Activated CD8-positive, alpha-beta memory T cell treated with anti-CD3 and anti-CD28 coated beads for 4 hours (primary cell): ENCODE measurements around the gene RGPD3.

Experiments used
- DNase-seq, 2 donors: peaks; one replicate each; pipeline ENCODE4 v3.0.0-alpha.2; 2020; ENCODE audit warnings: low read depth in 2 of 2

RGPD3 gene

DNA sequence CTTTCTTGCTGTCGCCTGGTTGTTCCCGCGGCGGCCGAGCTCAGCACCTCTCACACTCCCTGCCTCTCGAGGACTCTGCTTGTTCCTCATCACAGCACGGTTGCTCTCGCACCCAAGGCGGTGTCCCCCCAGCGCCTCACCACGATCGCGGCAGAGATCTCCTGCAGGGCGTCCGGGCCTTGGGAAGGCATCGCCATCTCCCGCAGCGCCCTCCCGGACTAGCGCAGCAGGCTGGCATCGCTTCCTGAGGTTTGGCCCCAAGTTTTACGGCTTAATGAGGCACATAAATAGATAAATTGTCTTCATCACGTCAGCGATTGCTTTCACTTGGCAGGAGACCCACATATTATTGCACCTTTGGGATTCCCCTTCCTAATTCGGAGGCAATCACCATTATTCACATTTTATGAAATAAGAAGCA lies 125.4 kb downstream of the RGPD3 start:
- no peak for DNase-seq

DNA sequence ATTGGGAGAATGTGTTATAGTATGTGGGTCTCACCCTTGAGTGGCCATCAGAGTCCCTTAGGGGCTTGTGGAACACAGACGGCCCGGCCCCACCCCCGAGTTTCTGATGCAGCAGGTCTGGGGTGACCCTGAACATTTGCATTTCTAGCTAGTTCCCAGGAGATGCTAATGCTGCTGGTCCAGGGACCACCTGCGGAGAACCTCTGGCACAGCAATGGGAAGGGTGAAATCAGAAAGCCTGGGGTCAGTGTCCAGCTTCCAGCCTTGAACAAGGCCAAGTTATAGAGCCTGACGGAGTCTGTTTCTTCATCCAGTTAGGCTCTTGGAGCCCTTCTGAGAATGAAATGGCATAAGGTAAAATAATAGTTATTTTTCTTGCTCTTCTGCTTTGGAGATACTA lies 126.5 kb downstream of the RGPD3 start:
- no peak for DNase-seq
